Karpas-422 (cell line): Measurements from ENCODE around the gene NAT10. TPM values are rescaled to one million over a fixed set of nuclear protein-coding genes. Genes with fewer than 3 reads are reported as not detected.

ENCODE experiments used
- DNase-seq: peaks from one replicate; pipeline ENCODE4 v3.0.0-alpha.2; 2015
- H2AFZ ChIP-seq: fragments of 200-600 bp; sonication (generic); 2 replicates; pipeline ENCODE4 v1.6.1; 2014; ENCODE audit warnings: antibody characterized with exemption, low read length, mixed read lengths
- H3K27ac ChIP-seq: fragments of 200-600 bp; sonication (generic); 2 replicates; pipeline ENCODE4 v1.5.1; 2014; ENCODE audit warnings: mild to moderate bottlenecking, low read length, moderate library complexity
- H3K27me3 ChIP-seq: fragments of 200-600 bp; sonication (generic); 2 replicates; pipeline ENCODE4 v1.6.1; 2014; ENCODE audit warnings: low read length, mixed read lengths
- H3K36me3 ChIP-seq: fragments of 200-600 bp; sonication (generic); 2 replicates; pipeline ENCODE4 v1.6.1; 2014; ENCODE audit warnings: low read length, mixed read lengths; ENCODE audit not compliant: insufficient read depth
- H3K4me1 ChIP-seq: fragments of 200-600 bp; sonication (generic); 2 replicates; pipeline ENCODE4 v1.6.1; 2014; ENCODE audit warnings: mild to moderate bottlenecking, low read length, mixed read lengths
- H3K4me2 ChIP-seq: fragments of 200-600 bp; sonication (generic); 2 replicates; pipeline ENCODE4 v1.6.1; 2014; ENCODE audit warnings: low read length, low read depth, mild to moderate bottlenecking; ENCODE audit not compliant: poor library complexity, severe bottlenecking
- H3K4me3 ChIP-seq: fragments of 200-600 bp; sonication (generic); 2 replicates; pipeline ENCODE4 v1.5.1; 2014; ENCODE audit warnings: mild to moderate bottlenecking, antibody characterized with exemption, low read length, mixed read lengths
- H3K79me2 ChIP-seq: fragments of 200-600 bp; sonication (generic); 2 replicates; pipeline ENCODE4 v1.6.1; 2014; ENCODE audit warnings: mild to moderate bottlenecking, low read length, mixed read lengths
- H3K9ac ChIP-seq: fragments of 200-600 bp; sonication (generic); 2 replicates; pipeline ENCODE4 v1.6.0; 2014; ENCODE audit warnings: low read length
- H3K9me2 ChIP-seq: fragments of 200-600 bp; sonication (generic), shearing (Covaris generic); replicated peaks from 2 replicates; pipeline ENCODE4 v1.6.0; 2014; ENCODE audit warnings: mild to moderate bottlenecking, low read length, moderate library complexity; ENCODE audit not compliant: insufficient read depth
- H3K9me3 ChIP-seq: fragments of 300-700, 200-600 bp; sonication (generic); 2 replicates; pipeline ENCODE4 v1.6.1; 2014; ENCODE audit warnings: low read length, mixed read lengths
- H4K20me1 ChIP-seq: fragments of 200-600 bp; sonication (generic); 2 replicates; pipeline ENCODE4 v1.6.1; 2014; ENCODE audit warnings: mild to moderate bottlenecking, antibody characterized with exemption, low read length, low read depth; ENCODE audit not compliant: insufficient read depth
- total RNA-seq: library from RNA; depleted of rRNA; stranded (reverse); fragments of >200 nt; shearing (Covaris generic); gene quantifications from 2 replicates; pipeline ENCODE4 v1.2.3, GENCODE V29; 2014; ENCODE audit warnings: low replicate concordance

Gene NAT10
- total RNA-seq, 1 experiment from 2014 or later, result 61.0 TPM

- H3K27me3 ChIP-seq, result no peaks in the 10 kb centered on the region
These were observed 41.4 kb downstream of the NAT10 start for GRCh38 chr11:34146866-34147265.

GRCh38 chr11:34147581-34147980, 42.2 kb downstream of the NAT10 start:
- no peaks in the 10 kb centered on the region for H3K9me3 ChIP-seq
- no peak for DNase-seq

More at GRCh38 chr11:34146866-34147265, 41.4 kb downstream of the NAT10 start:
- Histone ChIP-seq H3K36me3 (peaks cover 71% of the 10 kb centered on the region), H3K79me2 (peaks cover 4% of the 10 kb centered on the region; the same call in 1 of the 2 replicates), H4K20me1 (no peaks in the 10 kb centered on the region), H3K4me2 (no peak overlapping the region), H3K9me2 (no peaks in the 10 kb centered on the region), H3K9me3 (no peaks in the 10 kb centered on the region), H3K27ac (no peak overlapping the region), H3K4me3 (no peak overlapping the region), H3K4me1 (peaks cover 8% of the 10 kb centered on the region), H3K9ac (no peak overlapping the region), H2AFZ (no peak overlapping the region)
- no peak for DNase-seq

GRCh38 chr11:34148504-34149165, 43.2 kb downstream of the NAT10 start:
- Histone ChIP-seq H3K4me2 (no peak overlapping the region), H4K20me1 (no peaks in the 10 kb centered on the region), H3K27ac (no peak overlapping the region), H3K9me3 (no peaks in the 10 kb centered on the region), H3K9me2 (no peaks in the 10 kb centered on the region), H3K9ac (no peak overlapping the region), H3K4me3 (no peak overlapping the region), H3K36me3 (peaks cover 53% of the 10 kb centered on the region), H3K4me1 (peaks cover 26% of the 10 kb centered on the region), H3K79me2 (peaks cover 4% of the 10 kb centered on the region; the same call in 1 of the 2 replicates), H2AFZ (no peak overlapping the region), H3K27me3 (no peaks in the 10 kb centered on the region)
- no peak for DNase-seq

More at GRCh38 chr11:34147581-34147980, 42.2 kb downstream of the NAT10 start:
- Histone ChIP-seq H3K27ac (no peak overlapping the region), H3K9me2 (no peaks in the 10 kb centered on the region), H4K20me1 (no peaks in the 10 kb centered on the region), H3K4me2 (no peak overlapping the region), H3K4me1 (peaks cover 15% of the 10 kb centered on the region), H3K4me3 (no peak overlapping the region), H2AFZ (no peak overlapping the region), H3K27me3 (no peaks in the 10 kb centered on the region), H3K79me2 (peaks cover 4% of the 10 kb centered on the region; the same call in 1 of the 2 replicates), H3K36me3 (peaks cover 64% of the 10 kb centered on the region), H3K9ac (no peak overlapping the region)

GRCh38 chr11:34149274-34149673, 43.8 kb downstream of the NAT10 start:
- Histone ChIP-seq H3K9ac (no peak overlapping the region), H3K9me3 (no peaks in the 10 kb centered on the region), H3K36me3 (peaks cover 47% of the 10 kb centered on the region), H3K27me3 (no peaks in the 10 kb centered on the region), H3K4me1 (peaks cover 32% of the 10 kb centered on the region), H3K4me3 (no peak overlapping the region), H3K79me2 (peaks cover 4% of the 10 kb centered on the region; the same call in 1 of the 2 replicates), H4K20me1 (no peaks in the 10 kb centered on the region), H2AFZ (no peak overlapping the region), H3K4me2 (no peak overlapping the region), H3K27ac (no peak overlapping the region), H3K9me2 (no peaks in the 10 kb centered on the region)
- DNase-seq, result no peak

- peaks cover 4% of the 10 kb centered on the region; the same call in 1 of the 2 replicates for H3K79me2 ChIP-seq
- H3K9me2 ChIP-seq, result no peaks in the 10 kb centered on the region
- no peak for DNase-seq
These were observed 44.4 kb downstream of the NAT10 start for GRCh38 chr11:34149786-34150185.

GRCh38 chr11:34150494-34151151, 45.2 kb downstream of the NAT10 start:
- H2AFZ ChIP-seq, result no peak overlapping the region
- no peak overlapping the region for H3K27ac ChIP-seq
- peaks cover 36% of the 10 kb centered on the region for H3K4me1 ChIP-seq
- H3K9me3 ChIP-seq, result no peaks in the 10 kb centered on the region
- H4K20me1 ChIP-seq, result no peaks in the 10 kb centered on the region
- no peak for DNase-seq
- no peak overlapping the region for H3K4me3 ChIP-seq
- no peaks in the 10 kb centered on the region for H3K27me3 ChIP-seq
- H3K9ac ChIP-seq, result no peak overlapping the region
- peaks cover 34% of the 10 kb centered on the region; the same call in 1 of the 2 replicates for H3K36me3 ChIP-seq
- H3K79me2 ChIP-seq, result peaks cover 4% of the 10 kb centered on the region; the same call in 1 of the 2 replicates
- no peaks in the 10 kb centered on the region for H3K9me2 ChIP-seq
- H3K4me2 ChIP-seq, result no peak overlapping the region

More at GRCh38 chr11:34149786-34150185, 44.4 kb downstream of the NAT10 start:
- Histone ChIP-seq H2AFZ (no peak overlapping the region), H3K9me3 (no peaks in the 10 kb centered on the region), H3K27me3 (no peaks in the 10 kb centered on the region), H3K4me3 (no peak overlapping the region), H3K4me2 (no peak overlapping the region), H3K9ac (no peak overlapping the region), H3K27ac (no peak overlapping the region), H4K20me1 (no peaks in the 10 kb centered on the region), H3K4me1 (peaks cover 36% of the 10 kb centered on the region), H3K36me3 (peaks cover 42% of the 10 kb centered on the region)

- Histone ChIP-seq H3K36me3 (peaks cover 29% of the 10 kb centered on the region; the same call in 1 of the 2 replicates), H3K4me1 (peaks cover 36% of the 10 kb centered on the region), H3K4me3 (no peak overlapping the region), H3K79me2 (peaks cover 4% of the 10 kb centered on the region; the same call in 1 of the 2 replicates), H3K9me2 (no peaks in the 10 kb centered on the region), H3K4me2 (no peak overlapping the region), H3K9ac (no peak overlapping the region), H4K20me1 (no peaks in the 10 kb centered on the region), H3K27ac (no peak overlapping the region), H3K27me3 (no peaks in the 10 kb centered on the region), H3K9me3 (no peaks in the 10 kb centered on the region), H2AFZ (no peak overlapping the region)
- no peak for DNase-seq
These were observed 45.7 kb downstream of the NAT10 start for GRCh38 chr11:34151166-34151565.
